Stimulated activated CD8-positive, alpha-beta memory T cell treated with anti-CD3 and anti-CD28 coated beads, Interleukin-4, amount 100 ng/mL, for 24 hours (primary cell): ENCODE data around the gene MYO5A.
"Not testable (repeated sequence)": the region's sequence is repeated elsewhere in the genome, so short reads cannot be mapped to it uniquely, and the experiment has no call there.

Experiments
- DNase-seq: peaks from one replicate; pipeline ENCODE4 v3.0.0-alpha.2; 2020; ENCODE audit warnings: low read depth

The MYO5A gene

GRCh38 chr15:52419494-52419893 is 109.2 kb downstream of the MYO5A start:
- DNase-seq = no peak

- no peak for DNase-seq
Observed at GRCh38 chr15:52417957-52418356, 110.7 kb downstream of the MYO5A start.

- DNase-seq = no peak
Observed at GRCh38 chr15:52417521-52417920, 111.2 kb downstream of the MYO5A start.

GRCh38 chr15:52416566-52416965 is 112.1 kb downstream of the MYO5A start:
- not testable (repeated sequence) for DNase-seq

- no peak for DNase-seq
Observed at GRCh38 chr15:52415628-52416027, 113.1 kb downstream of the MYO5A start.

- no peak for DNase-seq
Observed at GRCh38 chr15:52414936-52415335, 113.7 kb downstream of the MYO5A start.

- DNase-seq = no peak
Observed at GRCh38 chr15:52408823-52409222, 119.9 kb downstream of the MYO5A start.

GRCh38 chr15:52407374-52407773 is 121.3 kb downstream of the MYO5A start:
- no peak for DNase-seq

GRCh38 chr15:52406601-52407000 is 122.1 kb downstream of the MYO5A start:
- no peak for DNase-seq

GRCh38 chr15:52405856-52406255 is 122.8 kb downstream of the MYO5A start:
- DNase-seq = no peak

GRCh38 chr15:52397118-52397517 is 131.6 kb downstream of the MYO5A start:
- DNase-seq = no peak

- DNase-seq = no peak
Observed at GRCh38 chr15:52394118-52394517, 134.6 kb downstream of the MYO5A start.

- no peak for DNase-seq
Observed at GRCh38 chr15:52392008-52392687, 136.5 kb downstream of the MYO5A start.

- no peak for DNase-seq
Observed at GRCh38 chr15:52391069-52391468, 137.6 kb downstream of the MYO5A start.

GRCh38 chr15:52385670-52386069 is 143.0 kb downstream of the MYO5A start:
- no peak for DNase-seq

GRCh38 chr15:52383100-52383588 is 145.5 kb downstream of the MYO5A start:
- DNase-seq = no peak

- DNase-seq = no peak
Observed at GRCh38 chr15:52382647-52383046, 146.0 kb downstream of the MYO5A start.

- DNase-seq = no peak
Observed at GRCh38 chr15:52379395-52380106, 149.1 kb downstream of the MYO5A start.

GRCh38 chr15:52378746-52379394 is 149.8 kb downstream of the MYO5A start:
- DNase-seq = no peak

GRCh38 chr15:52370010-52370409 is 158.7 kb downstream of the MYO5A start:
- DNase-seq = no peak

- no peak for DNase-seq
Observed at GRCh38 chr15:52369455-52369854, 159.2 kb downstream of the MYO5A start.

- no peak for DNase-seq
Observed at GRCh38 chr15:52369030-52369429, 159.7 kb downstream of the MYO5A start.

- DNase-seq = no peak
Observed at GRCh38 chr15:52368402-52368801, 160.3 kb downstream of the MYO5A start.
